H1 (cell line): Measurements from ENCODE around the gene PLLP. TPM values are rescaled to one million over a fixed set of nuclear protein-coding genes. Genes with fewer than 3 reads are reported as not detected.

Experiments used
- CREB1 ChIP-seq: IDR thresholded peaks from 2 replicates; pipeline ENCODE4 v1.6.1; 2012; ENCODE audit warnings: inconsistent platforms
- FOSL1 ChIP-seq: IDR thresholded peaks from 2 replicates; pipeline ENCODE4 v1.6.1; 2011; ENCODE audit warnings: mild to moderate bottlenecking, low read depth, low read length, moderate library complexity; ENCODE audit not compliant: insufficient read depth
- JUND ChIP-seq: IDR thresholded peaks from 2 replicates; pipeline ENCODE4 v1.6.1; 2011; ENCODE audit warnings: mild to moderate bottlenecking, improper control_type of control experiment, low read length
- POLR2A ChIP-seq, 2 experiments: IDR thresholded peaks; 1 replicate in 1 of 2; 2 replicates in 1 of 2; pipeline ENCODE4 v1.6.1; 2011; ENCODE audit warnings: low read depth in 2 of 2, low read length in 2 of 2, mild to moderate bottlenecking in 2 of 2; ENCODE audit errors: control extremely low read depth in 1 of 2
- TBP ChIP-seq: IDR thresholded peaks from 2 replicates; pipeline ENCODE4 v1.6.1; 2011; ENCODE audit warnings: low read depth, low read length, improper control_type of control experiment
- YY1 ChIP-seq: IDR thresholded peaks from 2 replicates; pipeline ENCODE4 v1.6.1; 2011; ENCODE audit warnings: low read depth, mild to moderate bottlenecking, low read length
- polyA plus RNA-seq, 7 experiments: library from polyadenylated mRNA; depleted of rRNA in 3 of 7; stranded (reverse) in 5 of 7; unstranded in 2 of 7; fragments of >200 nt in 5 of 7; fragments of 200-250 nt in 2 of 7; gene quantifications; 1 replicate in 5 of 7; 2 replicates in 1 of 7; 4 replicates in 1 of 7; pipeline versions ENCODE4 v1.2.1 to v1.2.3, GENCODE V29; 2011 to 2013; ENCODE audit warnings: missing spikeins in 2 of 7, mixed read lengths in 2 of 7
- total RNA-seq: library from RNA; stranded (reverse); fragmentation: NEBNext Ultra II Directional; extraction: Animal tissue kit (Norgen Biotek cat#: 25700); gene quantifications from 2 replicates; pipeline ENCODE4 v1.2.1, GENCODE V29; 2021

PLLP gene
- total and polyA plus RNA-seq, 2 of the 8 experiments (the other 6 are each of a cell fraction or from before 2014, with no cell fraction given) = 2.9 to 10.6 TPM

GRCh38 chr16:57260294-57260929 is 24.1 kb downstream of the PLLP start (continued):
- no peak for TF ChIP-seq YY1
- TF ChIP-seq FOSL1 = no peak
- TF ChIP-seq TBP = 0 out of 2 replicates have a peak, but pooled peaks have one; percentile 25
- no peak for TF ChIP-seq CREB1
- TF ChIP-seq JUND = peak; percentile 86
- no peak for TF ChIP-seq POLR2A (IDR thresholded peaks at IDR 0.05; ENCODE audit: control extremely low read depth in 1 of 2, low read depth in 2 of 2, low read length in 2 of 2)
